BLaER1 (cell line): ENCODE measurements around the gene FRMD1.

Source experiments
- H3K27ac ChIP-seq: shearing (Covaris generic); formaldehyde crosslinking; 2 replicates; pipeline ENCODE4 v1.8.1; 2022
- H3K27me3 ChIP-seq: shearing (Covaris generic); formaldehyde crosslinking; 2 replicates; pipeline ENCODE4 v1.8.1; 2022
- H3K36me3 ChIP-seq: shearing (Covaris generic); formaldehyde crosslinking; 2 replicates; pipeline ENCODE4 v1.8.1; 2022
- H3K4me1 ChIP-seq: shearing (Covaris generic); formaldehyde crosslinking; 2 replicates; pipeline ENCODE4 v1.8.1; 2022
- H3K4me2 ChIP-seq: shearing (Covaris generic); formaldehyde crosslinking; 2 replicates; pipeline ENCODE4 v1.8.1; 2022
- H3K4me3 ChIP-seq: shearing (Covaris generic); formaldehyde crosslinking; 2 replicates; pipeline ENCODE4 v1.8.1; 2022
- H3K9ac ChIP-seq: shearing (Covaris generic); formaldehyde crosslinking; 2 replicates; pipeline ENCODE4 v1.8.1; 2022
- H3K9me3 ChIP-seq: shearing (Covaris generic); formaldehyde crosslinking; 2 replicates; pipeline ENCODE4 v1.8.1; 2022
- H4K20me1 ChIP-seq: shearing (Covaris generic); formaldehyde crosslinking; 2 replicates; pipeline ENCODE4 v1.8.1; 2022
- Cebpa-rat ChIP-seq: shearing (Covaris generic); IDR thresholded peaks from 2 replicates; pipeline ENCODE4 v1.8.1; 2022

Gene FRMD1

DNA sequence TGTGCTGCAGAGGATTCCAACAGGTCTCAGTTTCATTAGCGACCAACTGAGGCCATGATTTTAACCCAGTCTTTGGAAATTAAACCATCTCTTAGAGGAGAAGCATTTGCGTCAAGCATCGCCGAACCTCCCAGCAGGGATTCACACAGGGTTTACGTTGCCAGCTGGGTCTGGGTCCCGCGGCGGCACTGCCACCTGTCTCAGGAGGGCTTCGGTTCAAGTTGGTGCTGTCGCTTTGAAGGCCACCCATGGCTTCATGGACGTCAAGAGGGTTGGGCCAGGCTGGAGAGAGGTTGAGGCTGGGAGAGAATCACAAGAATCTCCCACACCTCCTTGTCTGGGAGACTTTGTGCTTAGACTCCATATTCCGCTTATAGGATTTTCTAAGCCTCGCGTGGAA is 43.0 kb upstream of the FRMD1 start:
- Histone ChIP-seq H3K27me3 (no peaks in the 10 kb centered on the region), H4K20me1 (no peaks in the 10 kb centered on the region), H3K36me3 (no peaks in the 10 kb centered on the region), H3K9ac (no peak overlapping the region), H3K9me3 (peaks cover 7% of the 10 kb centered on the region; the same call in 1 of the 2 replicates), H3K27ac (no peak overlapping the region), H3K4me3 (no peak overlapping the region), H3K4me2 (no peak overlapping the region), H3K4me1 (no peaks in the 10 kb centered on the region)
- no peak for TF ChIP-seq Cebpa-rat

GRCh38 chr6:168121303-168121665 is 42.3 kb upstream of the FRMD1 start:
- no peak overlapping the region for H3K9ac ChIP-seq
- no peak overlapping the region for H3K4me2 ChIP-seq
- no peaks in the 10 kb centered on the region for H3K27me3 ChIP-seq
- H3K27ac ChIP-seq: no peak overlapping the region
- no peaks in the 10 kb centered on the region for H3K36me3 ChIP-seq
- H3K9me3 ChIP-seq: peaks cover 7% of the 10 kb centered on the region; the same call in 1 of the 2 replicates
- H3K4me1 ChIP-seq: no peaks in the 10 kb centered on the region
- H4K20me1 ChIP-seq: no peaks in the 10 kb centered on the region
- TF ChIP-seq Cebpa-rat: no peak
- H3K4me3 ChIP-seq: no peak overlapping the region

DNA sequence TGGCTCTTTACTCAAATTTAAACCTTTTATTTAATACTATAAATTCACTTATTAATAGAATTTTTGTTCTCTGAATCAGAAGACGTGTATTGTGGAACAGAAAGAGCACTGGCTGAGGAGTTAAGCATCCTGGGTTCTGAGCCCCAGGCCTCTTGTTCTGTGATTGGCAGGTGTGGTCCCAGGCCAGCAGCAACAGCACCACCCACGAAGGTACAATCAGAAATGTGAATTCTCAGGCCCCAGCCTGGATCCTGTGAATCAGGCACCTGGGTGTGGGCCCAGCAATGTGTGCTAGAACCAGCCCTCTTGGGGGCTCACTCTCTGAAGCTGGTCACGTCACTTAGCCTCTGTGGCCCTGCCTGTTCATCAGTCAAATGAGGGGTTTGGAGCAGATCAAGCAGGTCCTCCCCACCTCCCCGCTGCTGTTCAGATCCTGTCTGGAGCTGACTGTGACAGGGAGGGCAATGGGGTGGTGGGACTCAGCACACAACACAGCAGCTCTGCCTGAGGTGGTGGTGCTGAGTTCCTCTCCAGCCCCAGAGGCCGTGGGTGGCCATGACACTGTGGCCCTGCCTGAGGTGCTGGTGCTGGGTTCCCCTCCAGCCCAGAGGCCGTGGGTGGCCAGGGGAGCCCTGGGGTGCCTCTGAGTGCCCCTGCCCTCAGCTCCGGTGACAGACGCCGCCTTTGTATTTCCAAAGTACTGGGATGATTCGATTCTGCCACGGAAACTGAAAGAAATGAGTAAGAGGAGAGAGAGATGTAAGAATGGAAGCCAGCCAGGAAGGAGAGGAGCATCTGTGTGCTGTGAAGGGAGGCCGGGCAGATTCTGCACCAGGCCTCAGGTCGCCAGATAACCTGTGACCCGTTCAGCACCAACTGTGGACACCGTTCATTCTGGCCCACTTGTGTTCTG is 41.6 kb upstream of the FRMD1 start:
- H3K27me3 ChIP-seq: no peaks in the 10 kb centered on the region
- no peaks in the 10 kb centered on the region for H3K4me1 ChIP-seq
- no peaks in the 10 kb centered on the region for H4K20me1 ChIP-seq
- H3K27ac ChIP-seq: no peak overlapping the region
- no peaks in the 10 kb centered on the region for H3K36me3 ChIP-seq
- H3K9ac ChIP-seq: no peak overlapping the region
- H3K9me3 ChIP-seq: peaks cover 7% of the 10 kb centered on the region; the same call in 1 of the 2 replicates
- TF ChIP-seq Cebpa-rat: no peak
- H3K4me3 ChIP-seq: no peak overlapping the region
- no peak overlapping the region for H3K4me2 ChIP-seq

GRCh38 chr6:168119539-168119938 is 40.5 kb upstream of the FRMD1 start:
- H3K9me3 ChIP-seq: peaks cover 7% of the 10 kb centered on the region; the same call in 1 of the 2 replicates
- no peaks in the 10 kb centered on the region for H3K36me3 ChIP-seq
- no peak overlapping the region for H3K27ac ChIP-seq
- no peak for TF ChIP-seq Cebpa-rat
- H3K4me3 ChIP-seq: no peak overlapping the region
- no peaks in the 10 kb centered on the region for H4K20me1 ChIP-seq
- H3K4me1 ChIP-seq: no peaks in the 10 kb centered on the region
- no peaks in the 10 kb centered on the region for H3K27me3 ChIP-seq
- H3K4me2 ChIP-seq: no peak overlapping the region
- H3K9ac ChIP-seq: no peak overlapping the region

- Histone ChIP-seq H3K36me3 (no peaks in the 10 kb centered on the region), H3K4me2 (no peak overlapping the region), H3K4me3 (no peak overlapping the region), H3K27ac (no peak overlapping the region), H3K9ac (no peak overlapping the region), H3K27me3 (no peaks in the 10 kb centered on the region), H4K20me1 (no peaks in the 10 kb centered on the region), H3K9me3 (peaks cover 7% of the 10 kb centered on the region; the same call in 1 of the 2 replicates), H3K4me1 (no peaks in the 10 kb centered on the region)
- no peak for TF ChIP-seq Cebpa-rat
These were observed 39.9 kb upstream of the FRMD1 start for GRCh38 chr6:168118935-168119334.

DNA sequence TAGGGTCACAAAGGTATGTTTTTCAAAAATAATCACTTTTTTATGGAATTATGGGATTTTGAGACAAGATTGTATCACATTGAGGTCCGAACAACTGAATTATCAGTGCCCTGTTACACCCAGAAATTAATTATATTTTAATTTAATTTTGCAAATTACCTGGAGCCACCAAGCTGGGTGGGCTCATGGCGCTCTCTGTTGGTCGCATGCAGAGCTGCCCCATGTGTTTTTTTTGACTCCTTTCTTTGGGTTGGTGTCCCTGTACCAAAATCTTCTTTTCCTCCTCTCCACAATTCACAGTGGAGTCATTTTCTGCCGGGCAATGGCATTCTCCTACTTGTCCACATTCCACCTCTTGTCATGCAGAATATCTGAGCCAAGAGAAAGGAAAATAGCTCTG is 38.9 kb upstream of the FRMD1 start:
- Histone ChIP-seq H3K4me2 (no peak overlapping the region), H4K20me1 (no peaks in the 10 kb centered on the region), H3K9me3 (peaks cover 7% of the 10 kb centered on the region; the same call in 1 of the 2 replicates), H3K27ac (no peak overlapping the region), H3K4me1 (no peaks in the 10 kb centered on the region), H3K4me3 (no peak overlapping the region), H3K36me3 (no peaks in the 10 kb centered on the region), H3K9ac (no peak overlapping the region), H3K27me3 (no peaks in the 10 kb centered on the region)
- TF ChIP-seq Cebpa-rat: no peak

GRCh38 chr6:168116975-168117899 is 38.2 kb upstream of the FRMD1 start:
- no peak overlapping the region for H3K9ac ChIP-seq
- H3K27me3 ChIP-seq: no peaks in the 10 kb centered on the region
- H3K9me3 ChIP-seq: no peaks in the 10 kb centered on the region
- H3K27ac ChIP-seq: no peak overlapping the region
- no peaks in the 10 kb centered on the region for H4K20me1 ChIP-seq
- no peak for TF ChIP-seq Cebpa-rat
- no peak overlapping the region for H3K4me2 ChIP-seq
- H3K36me3 ChIP-seq: no peaks in the 10 kb centered on the region
- no peaks in the 10 kb centered on the region for H3K4me1 ChIP-seq
- no peak overlapping the region for H3K4me3 ChIP-seq

DNA sequence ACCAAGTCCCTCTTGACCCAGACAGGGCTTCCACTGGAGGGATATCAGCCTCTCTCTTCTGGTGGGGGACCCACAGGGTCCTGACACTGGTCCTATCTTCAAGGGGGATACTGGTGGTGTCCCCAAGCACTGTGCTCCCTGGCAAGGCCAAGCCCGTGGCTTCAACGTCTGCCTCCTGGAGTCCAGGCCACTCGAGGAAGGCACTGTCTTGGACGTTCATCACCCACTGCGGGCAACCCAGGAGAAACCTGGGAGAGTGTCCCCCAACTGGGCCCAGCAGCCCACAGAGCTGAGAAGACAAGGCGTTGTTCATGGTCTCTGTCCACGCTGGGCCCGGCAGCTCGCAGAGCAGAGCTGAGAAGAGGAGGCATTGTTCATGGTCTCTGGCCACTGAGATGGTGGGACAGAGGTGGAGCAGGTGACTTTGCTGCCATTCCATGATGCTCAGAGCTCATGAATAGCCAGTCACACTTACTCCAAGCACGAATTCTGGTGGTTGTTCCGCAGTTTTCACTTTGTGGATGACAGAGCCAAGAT is 37.5 kb upstream of the FRMD1 start:
- no peak overlapping the region for H3K4me3 ChIP-seq

DNA sequence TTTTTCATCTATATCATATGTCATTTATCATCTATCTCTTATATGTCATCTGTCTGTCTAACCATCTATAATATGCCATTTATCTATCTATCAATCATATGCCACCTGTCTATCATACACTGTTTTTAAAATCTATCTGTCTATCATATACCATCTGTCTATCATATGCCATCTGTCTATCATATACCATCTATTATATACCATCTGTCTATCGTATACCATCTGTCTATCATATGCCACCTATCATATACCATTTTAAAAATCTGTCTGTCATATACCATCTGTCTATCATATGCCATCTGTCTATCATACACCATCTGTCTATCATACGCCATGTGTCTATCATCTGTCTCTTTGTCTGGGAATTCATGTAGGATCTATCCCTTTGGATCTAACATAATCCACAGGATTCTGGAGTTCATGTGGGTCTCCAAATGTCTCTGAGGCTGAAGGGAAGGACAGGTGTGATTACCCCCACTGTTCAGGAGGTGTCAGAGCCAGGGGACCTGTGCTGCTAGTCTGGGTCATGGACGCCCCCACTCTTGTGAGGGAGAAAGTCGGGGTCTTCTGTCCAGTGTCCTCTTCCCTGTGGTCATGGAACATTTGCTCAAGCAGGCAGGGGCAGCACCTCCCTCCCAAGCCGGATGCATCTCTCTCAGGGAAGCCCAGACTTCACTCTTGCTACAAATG is 36.9 kb upstream of the FRMD1 start:
- Histone ChIP-seq H3K4me3 (no peak overlapping the region), H3K36me3 (no peaks in the 10 kb centered on the region), H3K27ac (no peak overlapping the region), H3K9ac (no peak overlapping the region), H3K9me3 (no peaks in the 10 kb centered on the region), H3K4me1 (no peaks in the 10 kb centered on the region), H3K27me3 (no peaks in the 10 kb centered on the region), H4K20me1 (no peaks in the 10 kb centered on the region), H3K4me2 (no peak overlapping the region)
- TF ChIP-seq Cebpa-rat: no peak

More for the DNA sequence above, 37.5 kb upstream of the FRMD1 start:
- TF ChIP-seq Cebpa-rat: no peak
- Histone ChIP-seq H3K4me2 (no peak overlapping the region), H3K27ac (no peak overlapping the region), H3K36me3 (no peaks in the 10 kb centered on the region), H3K9me3 (no peaks in the 10 kb centered on the region), H4K20me1 (no peaks in the 10 kb centered on the region), H3K4me1 (no peaks in the 10 kb centered on the region), H3K9ac (no peak overlapping the region), H3K27me3 (no peaks in the 10 kb centered on the region)
